ENCODE data around the gene RAB27A.

- TF ChIP-seq CTCF (conservative IDR thresholded peaks at IDR 0.05) (no peak), EZH2 (IDR thresholded peaks at IDR 0.05; ENCODE audit: low read depth) (no peak)
These were observed 63.5 kb downstream of the RAB27A start for GRCh38 chr15:55226127-55226526.

Measured in PC-9 (cell line).